ENCODE measurements around the gene USP5.

- TF ChIP-seq CTCF (IDR thresholded peaks at IDR 0.05) (no peak), POLR2A (IDR thresholded peaks at IDR 0.05) (no peak), EP300 (IDR thresholded peaks at IDR 0.05) (no peak)
These were observed 1.2 kb upstream of the USP5 start for GRCh38 chr12:6850796-6851152.

All from stomach (tissue), 4 donors.